Natural killer cell treated with Interleukin-12 subunit alpha and Interleukin-12 subunit beta and Interleukin-15 and Interleukin-18, amount 100 ng/mL, for 72 hours (primary cell): ENCODE results near the gene UBE2L6. TPM values are rescaled to one million over a fixed set of nuclear protein-coding genes. Genes with fewer than 3 reads are reported as not detected.
A peak's percentile ranks its signal among the peaks of the same experiment; 100 is the strongest.
"Not testable (repeated sequence)": the region's sequence is repeated elsewhere in the genome, so short reads cannot be mapped to it uniquely, and the experiment has no call there.

Source experiments
- ATAC-seq, 2 donors: fragments of 150-1000 bp; cut with Tn5 transposase in 1 of 2; sonication (Bioruptor Pico), chemical (Tn5 transposase) in 1 of 2; 2 replicates each; pipeline ENCODE4 v1.10.0; 2021
- DNase-seq: peaks from one replicate; pipeline ENCODE4 v3.0.0; 2022; ENCODE audit warnings: low spot score
- H3K27ac Mint-ChIP-seq, 2 donors: 1 replicate in 1 of 2; 2 replicates in 1 of 2; pipeline ENCODE4 v1.8.0; 2022; ENCODE audit warnings: mixed read lengths in 2 of 2, mild to moderate bottlenecking in 1 of 2, moderate library complexity in 1 of 2
- H3K27me3 Mint-ChIP-seq, 2 donors: 1 replicate in 1 of 2; 2 replicates in 1 of 2; pipeline ENCODE4 v1.8.0; 2022; ENCODE audit warnings: mixed read lengths in 2 of 2
- H3K36me3 Mint-ChIP-seq: one replicate; pipeline ENCODE4 v1.8.0; 2022; ENCODE audit warnings: mixed read lengths
- H3K4me1 Mint-ChIP-seq, 2 donors: 1 replicate in 1 of 2; 2 replicates in 1 of 2; pipeline ENCODE4 v1.8.0; 2022; ENCODE audit warnings: low read depth in 2 of 2, mixed read lengths in 2 of 2, mild to moderate bottlenecking in 1 of 2
- H3K4me3 Mint-ChIP-seq: one replicate; pipeline ENCODE4 v1.8.0; 2022; ENCODE audit warnings: mixed read lengths
- H3K9me3 Mint-ChIP-seq: 2 replicates; pipeline ENCODE4 v1.8.0; 2022; ENCODE audit warnings: mixed read lengths
- total RNA-seq, 2 donors: library from RNA; stranded (reverse); gene quantifications; one replicate each; pipeline ENCODE4 v1.2.3, GENCODE V29; 2022

UBE2L6 gene
- total RNA-seq, 2 donors from 2014 or later: 87.8 to 101 TPM

GRCh38 chr11:57534449-57534848 is 33.0 kb downstream of the UBE2L6 start:
- not testable (repeated sequence) for DNase-seq, ATAC-seq, H3K9me3 Mint-ChIP-seq, H3K4me3 Mint-ChIP-seq, H3K27ac Mint-ChIP-seq, H3K36me3 Mint-ChIP-seq, H3K27me3 Mint-ChIP-seq
- peaks cover 17 to 23% of the 10 kb centered on the region in 2 donors for H3K4me1 Mint-ChIP-seq

- H3K9me3 Mint-ChIP-seq: no peaks in the 10 kb centered on the region
- peak; percentile 96 for DNase-seq
- H3K4me3 Mint-ChIP-seq: peak within 1 kb of the TSS; percentile 98
Observed at GRCh38 chr11:57530596-57531507, 36.6 kb downstream of the UBE2L6 start, which contains the start of gene TIMM10. TIMM10 (minus strand) TSS chr11:57530754; CDS start chr11:57530189, 565 bp downstream.

DNA sequence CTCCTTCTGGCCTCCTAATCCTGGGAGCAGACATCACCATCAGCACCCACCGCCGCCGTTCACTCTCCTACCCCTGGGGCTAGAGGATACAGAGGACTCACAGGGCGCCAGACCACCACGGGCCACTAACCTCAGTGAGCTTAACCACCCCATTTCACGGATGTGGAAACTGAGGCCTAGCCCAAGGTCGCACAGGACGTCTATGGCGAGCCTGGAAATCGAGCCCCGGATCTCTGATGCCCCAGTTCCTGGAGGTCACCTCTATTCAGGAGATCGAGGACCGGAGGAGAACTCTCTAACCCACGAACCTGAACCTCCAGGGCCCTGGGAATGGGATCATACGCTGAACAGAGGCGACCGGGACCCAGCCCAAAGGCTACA is 37.3 kb downstream of the UBE2L6 start:
- Mint-ChIP-seq H3K27me3 (no peaks in the 10 kb centered on the region), H3K9me3 (no peaks in the 10 kb centered on the region), H3K4me1 (peaks cover 22 to 29% of the 10 kb centered on the region in 2 donors), H3K4me3 (peak overlapping the region; percentile 98), H3K27ac (peak overlapping the region; percentile 88 to 99), H3K36me3 (peaks cover 12% of the 10 kb centered on the region)
- DNase-seq (no peak), ATAC-seq (peak in 1 of 2 donors; percentile 31)

More at GRCh38 chr11:57530596-57531507, 36.6 kb downstream of the UBE2L6 start, which contains the start of gene TIMM10:
- peak within 1 kb of the TSS; percentile 88 to 99 for H3K27ac Mint-ChIP-seq
- no peaks in the 10 kb centered on the region for H3K27me3 Mint-ChIP-seq
- H3K36me3 Mint-ChIP-seq: peaks cover 12% of the 10 kb centered on the region
- peak; percentile 98 for ATAC-seq
- H3K4me1 Mint-ChIP-seq: peaks cover 22 to 29% of the 10 kb centered on the region in 2 donors

GRCh38 chr11:57529012-57529411 is 38.5 kb downstream of the UBE2L6 start:
- Mint-ChIP-seq H3K27ac (peak overlapping the region in 1 of 2 donors; percentile 88), H3K36me3 (peaks cover 12% of the 10 kb centered on the region)

GRCh38 chr11:57527056-57527631 is 40.3 kb downstream of the UBE2L6 start:
- no peak for DNase-seq
- Mint-ChIP-seq H3K4me3 (no peak overlapping the region), H3K27ac (peak overlapping the region in 1 of 2 donors; percentile 1), H3K4me1 (peaks cover 18 to 29% of the 10 kb centered on the region in 2 donors), H3K36me3 (peaks cover 12% of the 10 kb centered on the region), H3K27me3 (no peaks in the 10 kb centered on the region), H3K9me3 (no peaks in the 10 kb centered on the region)
- no peak for ATAC-seq

More at GRCh38 chr11:57529012-57529411, 38.5 kb downstream of the UBE2L6 start:
- Mint-ChIP-seq H3K4me3 (peak overlapping the region; percentile 98), H3K27me3 (no peaks in the 10 kb centered on the region), H3K9me3 (no peaks in the 10 kb centered on the region), H3K4me1 (peaks cover 22 to 29% of the 10 kb centered on the region in 2 donors)
- no peak for ATAC-seq
- no peak for DNase-seq

GRCh38 chr11:57523419-57523818 is 44.1 kb downstream of the UBE2L6 start:
- Mint-ChIP-seq H3K27ac (no peak overlapping the region), H3K36me3 (peaks cover 12% of the 10 kb centered on the region), H3K4me1 (peaks cover 0 to 6% of the 10 kb centered on the region in 2 donors), H3K27me3 (peaks cover 0 to 6% of the 10 kb centered on the region in 2 donors), H3K9me3 (no peaks in the 10 kb centered on the region), H3K4me3 (no peak overlapping the region)
- DNase-seq (no peak), ATAC-seq (no peak)

DNA sequence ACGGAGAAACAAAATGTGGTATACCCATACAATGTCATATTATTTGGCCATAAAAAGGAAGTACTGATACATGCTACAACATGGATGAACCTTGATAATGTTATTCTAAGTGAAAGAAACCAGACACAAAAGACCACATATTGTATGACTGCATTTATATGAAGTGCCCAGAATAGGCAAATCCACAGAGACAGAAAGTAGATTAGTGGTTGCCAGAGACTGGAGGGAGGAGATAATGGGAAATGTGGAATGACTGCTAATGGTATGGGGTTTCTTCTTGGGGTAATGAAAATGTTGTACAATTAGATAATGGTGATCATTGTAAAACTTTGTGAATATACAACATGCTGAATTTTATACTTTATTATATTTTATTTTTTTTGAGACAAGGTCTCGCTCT is 46.4 kb downstream of the UBE2L6 start:
- no peak overlapping the region for H3K4me3 Mint-ChIP-seq
- no peaks in the 10 kb centered on the region for H3K36me3 Mint-ChIP-seq
- no peaks in the 10 kb centered on the region for H3K9me3 Mint-ChIP-seq

GRCh38 chr11:57516061-57516443 is 51.4 kb downstream of the UBE2L6 start:
- DNase-seq: no peak
- Mint-ChIP-seq H3K4me3 (peak overlapping the region; percentile 87), H3K4me1 (peaks cover 13 to 17% of the 10 kb centered on the region in 2 donors), H3K9me3 (no peaks in the 10 kb centered on the region), H3K27me3 (peaks cover 0 to 6% of the 10 kb centered on the region in 2 donors), H3K36me3 (no peaks in the 10 kb centered on the region), H3K27ac (peak overlapping the region in 1 of 2 donors; percentile 54)
- ATAC-seq: no peak

More for the DNA sequence above, 46.4 kb downstream of the UBE2L6 start:
- Mint-ChIP-seq H3K27me3 (peaks cover 0 to 6% of the 10 kb centered on the region in 2 donors), H3K27ac (no peak overlapping the region), H3K4me1 (peaks cover 1% of the 10 kb centered on the region in 2 donors)
- DNase-seq (no peak), ATAC-seq (no peak)

GRCh38 chr11:57515332-57516060 is 52.0 kb downstream of the UBE2L6 start, which contains the start of gene SLC43A1:
SLC43A1 (minus strand) TSS chr11:57515702; CDS start chr11:57514111, 1,591 bp downstream.
- peak within 1 kb of the TSS; percentile 54 to 75 for H3K27ac Mint-ChIP-seq
- DNase-seq (no peak), ATAC-seq (peak; percentile 64 to 66)
- no peaks in the 10 kb centered on the region for H3K36me3 Mint-ChIP-seq
- peaks cover 0 to 6% of the 10 kb centered on the region in 2 donors for H3K27me3 Mint-ChIP-seq
- peaks cover 13 to 17% of the 10 kb centered on the region in 2 donors for H3K4me1 Mint-ChIP-seq
- no peaks in the 10 kb centered on the region for H3K9me3 Mint-ChIP-seq
- H3K4me3 Mint-ChIP-seq: peak within 1 kb of the TSS; percentile 87

DNA sequence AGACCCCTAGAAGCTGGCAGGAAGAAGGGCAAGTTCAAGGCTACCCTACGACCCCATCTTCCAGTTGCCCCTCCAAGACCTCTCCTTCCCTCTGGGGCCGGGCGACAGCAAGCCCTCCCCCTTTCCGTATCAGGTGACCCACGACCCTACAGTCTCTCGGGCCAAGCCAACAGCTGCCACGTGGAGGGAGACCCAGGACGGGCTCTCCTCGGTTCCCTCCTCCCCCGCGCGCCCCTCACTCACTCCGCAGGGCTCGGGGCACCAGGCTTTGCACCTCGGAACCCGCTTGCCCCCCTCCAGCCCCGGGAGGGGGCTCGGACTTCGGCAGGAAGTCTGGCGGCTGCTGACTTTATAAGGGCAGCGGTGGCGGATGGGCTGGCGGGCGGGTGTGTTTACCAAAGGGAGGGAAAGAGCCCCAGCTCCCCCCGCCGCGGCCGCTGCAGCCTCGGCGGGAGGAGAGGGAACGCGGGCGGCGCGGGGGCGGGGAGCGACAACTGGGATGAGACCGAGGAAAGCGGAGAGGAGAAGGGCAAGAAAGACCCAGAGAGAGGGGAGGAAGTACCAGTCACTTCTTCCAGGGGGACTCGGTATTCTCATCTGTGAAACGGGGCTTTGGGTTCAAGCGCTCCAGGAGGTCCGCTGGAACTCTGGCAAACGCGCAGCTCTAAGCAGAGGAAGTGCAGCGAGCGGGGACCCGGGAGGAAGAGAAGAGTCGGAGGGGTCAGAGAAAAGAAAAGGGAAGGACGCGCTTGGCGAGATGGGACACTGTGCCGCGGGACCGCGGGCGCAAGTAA is 52.7 kb downstream of the UBE2L6 start:
- peak; percentile 74 to 78 for ATAC-seq
- H3K4me3 Mint-ChIP-seq: peak overlapping the region; percentile 87

DNA sequence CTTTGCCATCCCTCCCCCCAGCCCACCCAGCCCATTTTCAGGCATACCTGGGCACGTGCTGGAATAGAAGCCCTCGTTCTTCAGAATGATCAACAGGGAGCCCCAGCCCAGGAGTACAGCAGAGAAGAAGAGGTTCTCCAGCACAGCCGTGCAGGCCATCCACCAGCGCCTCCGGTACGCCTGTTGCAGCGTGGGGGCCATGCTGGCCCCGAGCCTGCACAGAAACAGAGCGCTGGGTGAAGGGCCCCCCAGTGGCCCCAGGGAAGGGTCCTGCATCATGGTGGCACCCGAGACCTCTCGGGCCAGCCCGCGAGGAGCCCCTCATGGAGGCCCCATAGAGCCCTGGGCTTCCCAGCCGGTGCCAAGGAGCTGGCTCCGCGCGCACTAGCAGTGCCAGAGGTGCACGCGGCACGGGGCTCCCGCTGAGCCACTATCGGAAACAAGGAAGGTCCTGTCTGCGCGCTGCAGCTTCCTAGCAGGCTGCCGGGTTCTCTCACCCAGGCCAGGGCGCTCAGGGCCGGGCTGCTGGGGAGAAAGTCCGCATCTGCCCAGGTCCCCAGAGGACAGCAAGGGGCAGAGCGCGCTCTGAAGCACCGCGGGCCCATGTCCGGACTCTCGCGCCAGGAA is 53.4 kb downstream of the UBE2L6 start:
- Mint-ChIP-seq H3K4me1 (peaks cover 13 to 20% of the 10 kb centered on the region in 2 donors), H3K27me3 (peaks cover 0 to 5% of the 10 kb centered on the region in 2 donors), H3K9me3 (no peaks in the 10 kb centered on the region), H3K27ac (peak overlapping the region in 1 of 2 donors; percentile 9), H3K4me3 (peak overlapping the region; percentile 87), H3K36me3 (no peaks in the 10 kb centered on the region)
- DNase-seq (no peak), ATAC-seq (peak; percentile 37 to 47)

More for the DNA sequence above, 52.7 kb downstream of the UBE2L6 start:
- Mint-ChIP-seq H3K27me3 (peaks cover 0 to 6% of the 10 kb centered on the region in 2 donors), H3K9me3 (no peaks in the 10 kb centered on the region), H3K27ac (peak overlapping the region; percentile 9 to 75), H3K36me3 (no peaks in the 10 kb centered on the region), H3K4me1 (peaks cover 13 to 17% of the 10 kb centered on the region in 2 donors)
- DNase-seq: peak; percentile 69

GRCh38 chr11:57513452-57513795 is 54.0 kb downstream of the UBE2L6 start:
- Mint-ChIP-seq H3K27me3 (no peaks in the 10 kb centered on the region), H3K27ac (no peak overlapping the region), H3K36me3 (no peaks in the 10 kb centered on the region), H3K4me3 (peak overlapping the region; percentile 56), H3K9me3 (no peaks in the 10 kb centered on the region), H3K4me1 (peaks cover 13 to 20% of the 10 kb centered on the region in 2 donors)
- DNase-seq (no peak), ATAC-seq (no peak)
